Right lobe of liver (tissue), 6 donors: Measurements from ENCODE around the gene OR5AR1. TPM values are rescaled to one million over a fixed set of nuclear protein-coding genes. Genes with fewer than 3 reads are reported as not detected.

Experiments
- ATAC-seq, 4 donors: fragments of 200-7000 bp; cut with Tn5 transposase; one replicate each; pipeline ENCODE4 v1.9.1; 2020; ENCODE audit warnings: mild to moderate bottlenecking in 4 of 4, moderate library complexity in 4 of 4
- DNase-seq, 3 donors: peaks; one replicate each; pipeline ENCODE4 v3.0.0-alpha.2; 2020
- H3K27ac ChIP-seq, 3 donors: fragments of 200-600 bp; one replicate each; pipeline ENCODE4 v1.8.0; 2022
- H3K27me3 ChIP-seq, 2 donors: fragments of 200-600 bp; one replicate each; pipeline ENCODE4 v1.8.0; 2022
- H3K36me3 ChIP-seq, 4 donors: fragments of 200-600 bp; sonication (generic) in 1 of 4; one replicate each; pipeline versions ENCODE4 v1.5.1 to v1.8.0; 2017 to 2022; ENCODE audit warnings: control low read depth in 1 of 4
- H3K4me1 ChIP-seq, 4 donors: fragments of 200-600 bp; sonication (generic) in 1 of 4; one replicate each; pipeline versions ENCODE4 v1.5.1 to v1.8.0; 2017 to 2022; ENCODE audit warnings: control low read depth in 1 of 4
- H3K4me3 ChIP-seq, 3 donors: fragments of 200-600 bp; one replicate each; pipeline ENCODE4 v1.8.0; 2022
- H3K9me3 ChIP-seq, 4 donors: fragments of 200-600 bp; sonication (generic) in 1 of 4; one replicate each; pipeline versions ENCODE4 v1.5.1 to v1.8.0; 2017 to 2022; ENCODE audit warnings: control low read depth in 1 of 4
- POLR2A ChIP-seq: fragments of 450-650 bp; IDR thresholded peaks from one replicate; pipeline ENCODE4 v1.6.1; 2017; ENCODE audit warnings: antibody characterized with exemption, mild to moderate bottlenecking
- WGBS: methylation state at CpG from one replicate; pipeline ENCODE4 v1.1.6; 2018; ENCODE audit warnings: low coverage, low lambda C conversion rate; ENCODE audit not compliant: insufficient coverage; ENCODE audit errors: missing lambda C conversion rate; 5-methylcytosine and 5-hydroxymethylcytosine counted together
- intact Hi-C, 2 donors: fragments of 100-400 bp; cut with DNase I; formaldehyde crosslinking; loops; one replicate each; pipeline versions ENCODE4 v1.11.2 to v1.14.1; 2022
- long read RNA-seq: library from polyadenylated mRNA; unstranded; transcript quantifications from one replicate; pipeline ENCODE4 v2.0.0, GENCODE V29; 2019
- total RNA-seq, 6 experiments: library from RNA; depleted of rRNA in 2 of 6; stranded (reverse); fragments of >200 nt in 2 of 6; fragmentation: NEBNext Ultra II Directional in 3 of 6; extraction: Animal tissue kit (Norgen Biotek cat#: 25700) in 3 of 6; gene quantifications; one replicate each; pipeline versions ENCODE4 v1.1.0 to v1.2.4, GENCODE V29; 2016 to 2023
- TF ChIP-seq, protein P1 (sequence below), 4 donors: fragments of 200-600 bp in 3 of 4; fragments of 450-650 bp in 1 of 4; IDR thresholded peaks; one replicate each; pipeline versions ENCODE4 v1.5.1 to v1.8.0; 2016 to 2022; ENCODE audit warnings: antibody characterized with exemption in 4 of 4, mild to moderate bottlenecking in 2 of 4
- donor health status: DM: no; HTN: yes; CAD: no.
- donor health status: DM: no; HTN: no; CAD: no.
- donor health status: DM: no; HTN: no; CAD: no.
- donor health status: DM: no; HTN: yes; CAD: no.
- donor health status: DM: no; HTN: yes; CAD: no.

The OR5AR1 gene
- total RNA-seq = not detected
- long read RNA-seq = 0 reads

DNA sequence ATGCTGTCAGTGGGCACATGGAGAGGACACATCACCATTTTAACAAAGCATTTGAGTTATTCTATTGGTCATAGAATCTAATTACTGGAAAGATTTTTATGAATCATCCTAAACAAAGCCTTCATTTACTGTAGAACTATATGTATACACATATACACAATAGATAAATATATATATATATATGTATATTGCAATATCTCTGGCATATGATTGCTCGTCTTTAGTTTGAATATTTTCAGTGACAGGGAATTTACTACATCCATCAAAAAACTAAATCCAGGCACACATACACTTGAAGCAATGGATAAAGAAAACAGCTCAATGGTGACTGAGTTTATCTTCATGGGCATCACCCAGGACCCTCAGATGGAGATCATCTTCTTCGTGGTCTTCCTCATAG is at the start of gene OR5AR1:
OR5AR1 (plus strand) TSS at position 301 of the 400 bp plus-strand sequence; CDS start at position 301, 0 bp downstream.
- ATAC-seq = no peak
- whole genome bisulfite sequencing = 25% methylated on average over 2 of the region's 2 CpGs

DNA sequence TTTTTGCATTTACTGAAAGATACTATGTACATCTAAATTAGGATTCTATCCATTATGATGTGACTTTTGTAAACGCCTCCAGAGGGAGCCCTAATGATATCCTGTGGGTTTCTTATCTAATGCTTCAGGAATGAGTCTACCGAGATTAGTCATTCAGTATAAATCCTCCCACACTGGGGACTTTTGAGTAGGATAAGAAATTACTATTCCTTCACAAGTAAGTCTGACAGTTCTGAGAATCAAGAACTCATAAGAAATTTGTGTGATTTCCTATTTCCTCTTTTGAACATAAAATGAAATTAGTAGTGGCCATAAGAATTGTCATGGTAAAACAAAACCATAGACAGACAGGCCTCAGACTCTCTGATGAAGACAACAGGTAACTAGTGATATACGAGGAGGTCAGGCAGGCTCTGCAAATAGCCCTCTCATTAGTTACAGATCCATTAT is 38.8 kb upstream of the OR5AR1 start:
- TF ChIP-seq, protein P1, sequence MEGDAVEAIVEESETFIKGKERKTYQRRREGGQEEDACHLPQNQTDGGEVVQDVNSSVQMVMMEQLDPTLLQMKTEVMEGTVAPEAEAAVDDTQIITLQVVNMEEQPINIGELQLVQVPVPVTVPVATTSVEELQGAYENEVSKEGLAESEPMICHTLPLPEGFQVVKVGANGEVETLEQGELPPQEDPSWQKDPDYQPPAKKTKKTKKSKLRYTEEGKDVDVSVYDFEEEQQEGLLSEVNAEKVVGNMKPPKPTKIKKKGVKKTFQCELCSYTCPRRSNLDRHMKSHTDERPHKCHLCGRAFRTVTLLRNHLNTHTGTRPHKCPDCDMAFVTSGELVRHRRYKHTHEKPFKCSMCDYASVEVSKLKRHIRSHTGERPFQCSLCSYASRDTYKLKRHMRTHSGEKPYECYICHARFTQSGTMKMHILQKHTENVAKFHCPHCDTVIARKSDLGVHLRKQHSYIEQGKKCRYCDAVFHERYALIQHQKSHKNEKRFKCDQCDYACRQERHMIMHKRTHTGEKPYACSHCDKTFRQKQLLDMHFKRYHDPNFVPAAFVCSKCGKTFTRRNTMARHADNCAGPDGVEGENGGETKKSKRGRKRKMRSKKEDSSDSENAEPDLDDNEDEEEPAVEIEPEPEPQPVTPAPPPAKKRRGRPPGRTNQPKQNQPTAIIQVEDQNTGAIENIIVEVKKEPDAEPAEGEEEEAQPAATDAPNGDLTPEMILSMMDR (IDR thresholded peaks at IDR 0.05) = peak; percentile 37 to 62 (median 58)
- TF ChIP-seq POLR2A = no peak
- no peaks in the 10 kb centered on the region for H3K36me3 ChIP-seq
- intact Hi-C loops = no loop called here
- no peak overlapping the region for H3K27ac ChIP-seq
- no peaks in the 10 kb centered on the region for H3K27me3 ChIP-seq
- WGBS = 1% methylated on average over 3 of the region's 3 CpGs
- DNase-seq = no peak
- no peaks in the 10 kb centered on the region for H3K9me3 ChIP-seq
- H3K4me3 ChIP-seq = no peak overlapping the region
- no peaks in the 10 kb centered on the region for H3K4me1 ChIP-seq
- ATAC-seq = peak; percentile 65 to 99 (median 78)

More for the DNA sequence above, at the start of gene OR5AR1:
- H3K36me3 ChIP-seq = no peaks in the 10 kb centered on the region
- H3K9me3 ChIP-seq = peaks cover 0 to 2% (median 0%) of the 10 kb centered on the region in 4 donors
- H3K27ac ChIP-seq = no peak within 1 kb of the TSS
- no peaks in the 10 kb centered on the region for H3K27me3 ChIP-seq
- DNase-seq = no peak
- no peak within 1 kb of the TSS for H3K4me3 ChIP-seq
- TF ChIP-seq POLR2A = no peak
- TF ChIP-seq, protein P1 (IDR thresholded peaks at IDR 0.05) = no peak
- intact Hi-C loops = no loop called here
- H3K4me1 ChIP-seq = no peaks in the 10 kb centered on the region

DNA sequence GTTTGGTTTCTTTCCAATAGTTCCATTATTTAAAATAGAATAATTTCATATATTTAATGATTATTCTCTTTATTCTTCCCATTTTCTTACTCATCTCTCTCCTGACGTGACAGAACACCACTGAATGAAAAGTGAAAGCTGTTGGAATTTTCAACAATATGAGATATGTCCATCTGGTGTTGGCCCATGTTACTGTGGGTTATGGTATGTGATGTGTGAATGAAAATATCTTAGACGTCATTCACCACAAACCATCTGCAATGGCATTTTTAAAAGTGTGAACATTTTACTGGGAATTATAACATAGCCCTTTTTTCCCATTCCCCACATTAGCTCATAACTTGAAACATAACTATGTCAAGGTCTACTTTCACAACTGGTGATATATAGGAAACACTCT is 37.5 kb upstream of the OR5AR1 start:
- ATAC-seq = no peak

DNA sequence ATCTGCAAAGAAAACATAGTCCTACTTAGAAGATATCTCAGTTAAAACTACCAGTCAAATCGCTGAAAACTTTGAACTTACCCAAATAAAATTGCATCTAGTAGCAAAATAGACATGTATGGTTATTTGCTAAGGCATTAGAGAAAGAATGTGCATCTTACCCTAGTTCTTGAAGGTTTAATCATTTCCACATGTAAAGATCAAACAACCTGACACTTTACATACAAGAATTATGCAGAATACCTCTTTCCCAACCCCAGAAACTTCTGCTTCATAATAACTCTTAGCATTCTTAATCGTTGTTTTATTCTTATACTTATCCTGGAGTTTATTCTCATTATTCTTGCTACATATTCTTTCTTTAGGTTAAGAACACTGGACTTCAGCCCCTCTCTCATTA is 31.2 kb upstream of the OR5AR1 start:
- H3K4me1 ChIP-seq = no peaks in the 10 kb centered on the region
- H3K27ac ChIP-seq = no peak overlapping the region
- H3K9me3 ChIP-seq = peaks cover 0 to 3% (median 0%) of the 10 kb centered on the region in 4 donors
- no peak for ATAC-seq
- no peak overlapping the region for H3K4me3 ChIP-seq
- no peak for TF ChIP-seq POLR2A
- TF ChIP-seq, protein P1 (IDR thresholded peaks at IDR 0.05) = no peak
- no peaks in the 10 kb centered on the region for H3K36me3 ChIP-seq
- DNase-seq = no peak
- no peaks in the 10 kb centered on the region for H3K27me3 ChIP-seq
- 44% methylated on average over 2 of the region's 2 CpGs for WGBS
- intact Hi-C loops = no loop called here

More for the DNA sequence above, 37.5 kb upstream of the OR5AR1 start:
- intact Hi-C loops = no loop called here
- Histone ChIP-seq H3K4me1 (no peaks in the 10 kb centered on the region), H3K27me3 (no peaks in the 10 kb centered on the region), H3K27ac (no peak overlapping the region), H3K4me3 (no peak overlapping the region), H3K9me3 (no peaks in the 10 kb centered on the region), H3K36me3 (no peaks in the 10 kb centered on the region)
- no peak for DNase-seq
- TF ChIP-seq, protein P1 (IDR thresholded peaks at IDR 0.05) = no peak
- WGBS = 33% methylated on average over 2 of the region's 2 CpGs

DNA sequence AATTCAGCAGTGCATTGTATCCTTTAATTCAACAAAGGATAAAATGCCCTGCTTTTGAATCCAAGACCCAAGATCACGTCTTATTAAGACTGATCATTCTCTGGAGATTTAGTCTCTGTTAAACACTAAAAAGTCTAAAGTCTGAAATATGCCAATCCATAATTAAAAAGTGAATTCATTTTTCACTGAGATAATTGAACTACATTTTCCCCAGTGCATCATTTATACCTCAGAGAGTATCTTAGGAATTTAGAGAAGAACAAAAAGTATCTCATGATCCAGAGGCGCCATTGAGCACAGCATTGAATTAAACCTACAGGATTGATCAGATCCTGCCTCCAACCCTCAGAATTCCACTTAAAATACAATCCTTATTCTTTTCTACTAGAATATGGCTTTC is 26.6 kb upstream of the OR5AR1 start:
- Histone ChIP-seq H3K4me1 (no peaks in the 10 kb centered on the region), H3K36me3 (no peaks in the 10 kb centered on the region), H3K27ac (no peak overlapping the region), H3K9me3 (peaks cover 0 to 3% (median 0%) of the 10 kb centered on the region in 4 donors), H3K4me3 (no peak overlapping the region), H3K27me3 (no peaks in the 10 kb centered on the region)
- DNase-seq (no peak), ATAC-seq (no peak)
- TF ChIP-seq, protein P1 (IDR thresholded peaks at IDR 0.05) = no peak
- TF ChIP-seq POLR2A = no peak
- 41% methylated on average over 2 of the region's 2 CpGs for WGBS
- intact Hi-C loops = no loop called here
